GM12874 (cell line): ENCODE data around the gene HTR3E.

Source experiments
- CTCF ChIP-seq: IDR thresholded peaks from 2 replicates; pipeline ENCODE4 v1.5.1; 2011; ENCODE audit warnings: low read depth, mild to moderate bottlenecking, control low read depth, low read length, moderate library complexity; ENCODE audit not compliant: insufficient read depth

The HTR3E gene

GRCh38 chr3:184067573-184068055 lies 29.2 kb upstream of the HTR3E start:
- TF ChIP-seq CTCF = no peak

- TF ChIP-seq CTCF = no peak
Observed at GRCh38 chr3:184068344-184068743, 28.5 kb upstream of the HTR3E start.

- TF ChIP-seq CTCF = no peak
Observed at GRCh38 chr3:184073621-184074020, 23.2 kb upstream of the HTR3E start.

- no peak for TF ChIP-seq CTCF
Observed at GRCh38 chr3:184075901-184076300, 21.0 kb upstream of the HTR3E start.

- no peak for TF ChIP-seq CTCF
Observed at GRCh38 chr3:184077881-184078280, 19.0 kb upstream of the HTR3E start.

GRCh38 chr3:184078851-184079250 lies 18.0 kb upstream of the HTR3E start:
- TF ChIP-seq CTCF = no peak

GRCh38 chr3:184081116-184081830 lies 15.6 kb upstream of the HTR3E start:
- TF ChIP-seq CTCF = no peak

- no peak for TF ChIP-seq CTCF
Observed at GRCh38 chr3:184082034-184082433, 14.8 kb upstream of the HTR3E start.
